Measurements from ENCODE around the gene ANGPT4. TPM values are rescaled to one million over a fixed set of nuclear protein-coding genes. Genes with fewer than 3 reads are reported as not detected.
A peak's percentile ranks its signal among the peaks of the same experiment; 100 is the strongest.

Gene ANGPT4
- total and polyA plus RNA-seq, 10 donors = 0.03 to 0.06 TPM; not detected in 8

- 3 to 11% (median 8%) methylated on average over 33 to 47 of the region's 47 CpGs for WGBS, 5 donors
- TF ChIP-seq POLR2AphosphoS5 (IDR thresholded peaks at IDR 0.05) (peak; percentile 71 to 76 (median 72)), POLR2A (IDR thresholded peaks at IDR 0.05) (no peak), CTCF (IDR thresholded peaks at IDR 0.05 in 8 of 11, conservative IDR thresholded peaks at IDR 0.05 in 3 of 11) (peak in 1 of 11 experiments; percentile 23)
- H3K9me3 ChIP-seq = no peaks in the 10 kb centered on the region
- H3K27me3 ChIP-seq (replicated peaks in 1 of 7) = peaks cover 0 to 18% (median 6%) of the 10 kb centered on the region in 7 donors
- DNase-seq = peak; percentile 99
- H3K36me3 ChIP-seq = peaks cover 0 to 34% (median 0%) of the 10 kb centered on the region in 6 donors
- intact Hi-C loops (cut with DNase I; ENCODE audit: low total_unique reads) = no loop called here
- H3K4me1 ChIP-seq = peaks cover 49 to 98% (median 79%) of the 10 kb centered on the region in 6 donors
- H3K4me3 ChIP-seq = peak overlapping the region; percentile 50 to 79 (median 62)
- peak overlapping the region; percentile 61 to 87 (median 74) for H3K27ac ChIP-seq
Measured at GRCh38 chr20:844473-845225, 71.5 kb downstream of the ANGPT4 start.

DNA sequence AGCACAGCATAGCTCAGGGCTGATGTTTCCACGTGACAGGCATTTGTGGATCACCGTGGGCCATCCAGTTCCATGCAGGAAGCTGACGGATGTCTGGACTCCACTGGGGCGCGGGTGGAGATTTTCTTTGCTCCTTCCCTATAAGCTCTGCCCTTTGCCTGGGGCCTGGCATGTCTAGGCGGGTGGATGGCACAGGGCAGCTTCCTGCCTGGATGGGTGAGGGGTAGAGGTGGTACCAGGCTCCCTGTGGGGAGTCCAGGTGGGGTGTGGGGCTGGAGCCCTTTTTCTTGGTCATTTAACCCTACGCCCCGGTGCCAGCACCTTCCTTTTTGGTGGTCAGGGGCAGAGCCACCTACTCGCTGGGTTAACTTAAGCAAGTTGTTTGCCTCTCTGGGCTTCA, 72.2 kb downstream of the ANGPT4 start:
- intact Hi-C loops (cut with DNase I; ENCODE audit: low total_unique reads) = no loop called here
- DNase-seq = peak; percentile 80
- Histone ChIP-seq H3K4me1 (peaks cover 49 to 100% (median 81%) of the 10 kb centered on the region in 6 donors), H3K9me3 (no peaks in the 10 kb centered on the region), H3K27ac (peak overlapping the region in 4 of 8 donors; percentile 24 to 78 (median 76)), H3K27me3 (replicated peaks in 1 of 7) (peaks cover 0 to 18% (median 6%) of the 10 kb centered on the region in 7 donors), H3K4me3 (peak overlapping the region in 1 of 8 donors; percentile 53), H3K36me3 (peaks cover 0 to 41% (median 0%) of the 10 kb centered on the region in 6 donors)
- no peak for TF ChIP-seq POLR2AphosphoS5 (IDR thresholded peaks at IDR 0.05)
- TF ChIP-seq CTCF (IDR thresholded peaks at IDR 0.05 in 8 of 11, conservative IDR thresholded peaks at IDR 0.05 in 3 of 11) = no peak
- TF ChIP-seq POLR2A (IDR thresholded peaks at IDR 0.05) = no peak
- 71 to 79% (median 76%) methylated on average over 8 to 9 of the region's 9 CpGs for WGBS, 5 donors

DNA sequence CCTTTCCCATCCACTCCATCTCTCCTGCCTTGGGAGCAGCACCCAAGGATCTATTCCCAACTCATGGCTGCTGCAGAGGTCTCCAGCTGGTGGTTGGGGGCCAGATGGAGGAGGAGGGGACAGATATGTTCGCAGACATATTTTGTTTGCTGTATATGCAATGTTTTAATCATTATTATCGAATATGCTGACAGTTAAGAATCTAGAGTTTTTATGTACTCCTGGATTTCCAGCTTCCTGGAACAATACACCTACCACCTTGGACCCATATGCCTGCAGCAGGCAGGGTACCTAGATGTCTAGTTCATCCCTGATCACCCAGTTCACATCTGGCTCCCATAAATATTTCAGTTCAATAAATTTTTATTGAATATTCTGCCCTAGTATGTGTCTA, 73.6 kb downstream of the ANGPT4 start:
- intact Hi-C loops (cut with DNase I; ENCODE audit: low total_unique reads) = no loop called here
- H3K36me3 ChIP-seq = peaks cover 0 to 32% (median 0%) of the 10 kb centered on the region in 6 donors
- peaks cover 0 to 18% (median 6%) of the 10 kb centered on the region in 7 donors for H3K27me3 ChIP-seq (replicated peaks in 1 of 7)
- peaks cover 0 to 7% (median 0%) of the 10 kb centered on the region in 8 donors for H3K9me3 ChIP-seq
- no peak overlapping the region for H3K27ac ChIP-seq
- TF ChIP-seq POLR2A (IDR thresholded peaks at IDR 0.05) (no peak), POLR2AphosphoS5 (IDR thresholded peaks at IDR 0.05) (no peak), CTCF (IDR thresholded peaks at IDR 0.05 in 8 of 11, conservative IDR thresholded peaks at IDR 0.05 in 3 of 11) (no peak)
- DNase-seq = no peak
- peaks cover 46 to 100% (median 86%) of the 10 kb centered on the region in 6 donors for H3K4me1 ChIP-seq
- peak overlapping the region in 1 of 8 donors; percentile 68 for H3K4me3 ChIP-seq
- WGBS, 5 donors = 70 to 87% (median 80%) methylated on average over 2 of the region's 2 CpGs

Data from spleen (tissue), 11 donors.